ENCODE data around the gene NCSTN. TPM values are rescaled to one million over a fixed set of nuclear protein-coding genes. Genes with fewer than 3 reads are reported as not detected.

The NCSTN gene
- total RNA-seq, 1 experiment from 2014 or later: 89.5 TPM

DNA sequence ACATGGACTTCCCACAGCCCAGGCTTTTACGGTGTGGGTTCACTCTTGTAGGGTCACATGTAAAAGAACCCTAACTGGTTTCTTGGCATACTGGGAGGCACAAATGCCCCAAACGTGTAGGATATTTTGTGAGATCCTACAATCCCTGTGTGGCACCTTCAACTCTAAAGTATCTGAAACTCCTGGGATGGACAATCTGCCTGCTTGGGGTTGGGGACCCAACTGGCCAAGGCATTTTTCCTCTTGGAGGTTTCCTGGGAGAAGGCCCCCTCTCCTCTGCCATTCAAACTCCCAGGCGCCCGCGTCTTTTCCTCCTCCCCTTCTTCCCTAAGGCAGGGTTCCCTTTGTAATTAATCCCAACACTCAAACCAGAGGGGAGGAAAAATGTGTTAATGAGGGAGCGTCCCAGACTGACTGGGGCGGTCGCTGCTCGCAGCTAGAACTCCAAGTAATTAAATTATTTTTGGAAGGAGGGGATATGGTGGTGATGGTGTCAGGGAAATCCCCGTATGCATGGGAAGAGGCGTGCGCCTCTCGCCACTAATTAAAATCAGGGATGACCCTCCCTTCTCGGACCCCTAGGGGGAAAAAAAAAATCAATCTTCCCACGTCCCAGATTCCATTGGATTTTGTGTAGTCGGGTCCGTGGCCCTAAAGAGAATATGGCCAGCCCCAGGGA lies 56.5 kb downstream of the NCSTN start:
- no peaks in the 10 kb centered on the region for H3K36me3 ChIP-seq (ENCODE audit: control insufficient read depth, insufficient read depth, low read length)
- no peaks in the 10 kb centered on the region for H3K27me3 ChIP-seq (replicated peaks; ENCODE audit: control insufficient read depth, insufficient read depth, low read length)
- Mint-ChIP-seq H3K36me3 (ENCODE audit: insufficient read depth, unreplicated experiment) (no peaks in the 10 kb centered on the region), H3K27ac (ENCODE audit: unreplicated experiment) (no peak overlapping the region), H3K27me3 (ENCODE audit: insufficient read depth, unreplicated experiment) (peaks cover 6% of the 10 kb centered on the region), H3K4me1 (ENCODE audit: low read depth, unreplicated experiment) (no peaks in the 10 kb centered on the region), H3K9me3 (ENCODE audit: unreplicated experiment) (no peaks in the 10 kb centered on the region), H3K4me3 (ENCODE audit: unreplicated experiment) (peak overlapping the region; percentile 9)
- DNase-seq: no peak
- intact Hi-C loops (cut with micrococcal nuclease; ENCODE audit: unreplicated experiment): no loop called here
- peaks cover 5% of the 10 kb centered on the region; the same call in 1 of the 2 replicates for H3K4me1 ChIP-seq
- ChIA-PET CTCF (no interaction called here), POLR2A (no interaction called here)
- no peaks in the 10 kb centered on the region for H3K9me3 ChIP-seq
- no TSS peak for BruUV-seq (replicated peaks)
- TF ChIP-seq, protein P1, sequence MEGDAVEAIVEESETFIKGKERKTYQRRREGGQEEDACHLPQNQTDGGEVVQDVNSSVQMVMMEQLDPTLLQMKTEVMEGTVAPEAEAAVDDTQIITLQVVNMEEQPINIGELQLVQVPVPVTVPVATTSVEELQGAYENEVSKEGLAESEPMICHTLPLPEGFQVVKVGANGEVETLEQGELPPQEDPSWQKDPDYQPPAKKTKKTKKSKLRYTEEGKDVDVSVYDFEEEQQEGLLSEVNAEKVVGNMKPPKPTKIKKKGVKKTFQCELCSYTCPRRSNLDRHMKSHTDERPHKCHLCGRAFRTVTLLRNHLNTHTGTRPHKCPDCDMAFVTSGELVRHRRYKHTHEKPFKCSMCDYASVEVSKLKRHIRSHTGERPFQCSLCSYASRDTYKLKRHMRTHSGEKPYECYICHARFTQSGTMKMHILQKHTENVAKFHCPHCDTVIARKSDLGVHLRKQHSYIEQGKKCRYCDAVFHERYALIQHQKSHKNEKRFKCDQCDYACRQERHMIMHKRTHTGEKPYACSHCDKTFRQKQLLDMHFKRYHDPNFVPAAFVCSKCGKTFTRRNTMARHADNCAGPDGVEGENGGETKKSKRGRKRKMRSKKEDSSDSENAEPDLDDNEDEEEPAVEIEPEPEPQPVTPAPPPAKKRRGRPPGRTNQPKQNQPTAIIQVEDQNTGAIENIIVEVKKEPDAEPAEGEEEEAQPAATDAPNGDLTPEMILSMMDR (IDR thresholded peaks at IDR 0.05; ENCODE audit: insufficient read depth in 1 of 2, low read depth in 1 of 2, low read length in 1 of 2, severe bottlenecking in 1 of 2, unreplicated experiment in 1 of 2): no peak
- H3K4me3 ChIP-seq (ENCODE audit: low read depth, low read length): peak overlapping the region; percentile 67

DNA sequence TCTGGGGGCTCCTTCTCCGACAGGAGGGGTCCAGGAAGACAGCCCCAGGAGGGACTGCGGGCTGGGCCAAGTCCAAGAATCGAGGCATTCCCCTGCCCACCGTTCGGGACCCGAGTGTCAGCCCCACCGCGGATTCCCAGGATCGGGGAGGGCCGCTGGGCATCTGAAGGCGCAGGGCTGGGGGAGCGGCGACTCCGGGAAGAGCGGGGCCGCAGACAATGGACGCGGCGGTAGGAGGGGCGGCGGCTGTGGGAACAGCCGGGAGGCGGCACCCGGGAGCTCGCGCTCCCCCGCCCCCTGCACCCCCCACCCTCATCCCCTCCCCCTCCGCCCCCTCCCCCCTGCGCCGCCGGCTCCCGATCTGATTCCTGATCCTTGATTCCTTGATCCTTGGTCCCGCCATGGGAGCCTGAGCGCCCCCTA lies 57.1 kb downstream of the NCSTN start, which contains the start of gene VANGL2:
Gene VANGL2, plus strand, starts transcription at position 342 of the 423 bp plus-strand sequence. CDS start 15,274 bp downstream, outside the sequence.
- no TSS peak for BruUV-seq (replicated peaks)
- DNase-seq: peak; percentile 65 to 87
- CTCF ChIA-PET: no interaction called here
- H3K4me3 ChIP-seq (ENCODE audit: low read depth, low read length): peak within 1 kb of the TSS; percentile 67
- no peak within 1 kb of the TSS for H3K27ac Mint-ChIP-seq (ENCODE audit: unreplicated experiment)
- no peaks in the 10 kb centered on the region for H3K36me3 ChIP-seq (ENCODE audit: control insufficient read depth, insufficient read depth, low read length)
- no peaks in the 10 kb centered on the region for H3K9me3 Mint-ChIP-seq (ENCODE audit: unreplicated experiment)
- no peaks in the 10 kb centered on the region for H3K36me3 Mint-ChIP-seq (ENCODE audit: insufficient read depth, unreplicated experiment)
- H3K4me1 Mint-ChIP-seq (ENCODE audit: low read depth, unreplicated experiment): no peaks in the 10 kb centered on the region
- no peaks in the 10 kb centered on the region for H3K27me3 ChIP-seq (replicated peaks; ENCODE audit: control insufficient read depth, insufficient read depth, low read length)
- peak within 1 kb of the TSS; percentile 9 for H3K4me3 Mint-ChIP-seq (ENCODE audit: unreplicated experiment)
- H3K4me1 ChIP-seq: peaks cover 5% of the 10 kb centered on the region; the same call in 1 of the 2 replicates
- TF ChIP-seq, protein P1 (IDR thresholded peaks at IDR 0.05; ENCODE audit: insufficient read depth in 1 of 2, low read depth in 1 of 2, low read length in 1 of 2, severe bottlenecking in 1 of 2, unreplicated experiment in 1 of 2): no peak
- H3K27me3 Mint-ChIP-seq (ENCODE audit: insufficient read depth, unreplicated experiment): peaks cover 6% of the 10 kb centered on the region
- H3K9me3 ChIP-seq: no peaks in the 10 kb centered on the region
- intact Hi-C loops (cut with micrococcal nuclease; ENCODE audit: unreplicated experiment): no loop called here
- POLR2A ChIA-PET: no interaction called here

DNA sequence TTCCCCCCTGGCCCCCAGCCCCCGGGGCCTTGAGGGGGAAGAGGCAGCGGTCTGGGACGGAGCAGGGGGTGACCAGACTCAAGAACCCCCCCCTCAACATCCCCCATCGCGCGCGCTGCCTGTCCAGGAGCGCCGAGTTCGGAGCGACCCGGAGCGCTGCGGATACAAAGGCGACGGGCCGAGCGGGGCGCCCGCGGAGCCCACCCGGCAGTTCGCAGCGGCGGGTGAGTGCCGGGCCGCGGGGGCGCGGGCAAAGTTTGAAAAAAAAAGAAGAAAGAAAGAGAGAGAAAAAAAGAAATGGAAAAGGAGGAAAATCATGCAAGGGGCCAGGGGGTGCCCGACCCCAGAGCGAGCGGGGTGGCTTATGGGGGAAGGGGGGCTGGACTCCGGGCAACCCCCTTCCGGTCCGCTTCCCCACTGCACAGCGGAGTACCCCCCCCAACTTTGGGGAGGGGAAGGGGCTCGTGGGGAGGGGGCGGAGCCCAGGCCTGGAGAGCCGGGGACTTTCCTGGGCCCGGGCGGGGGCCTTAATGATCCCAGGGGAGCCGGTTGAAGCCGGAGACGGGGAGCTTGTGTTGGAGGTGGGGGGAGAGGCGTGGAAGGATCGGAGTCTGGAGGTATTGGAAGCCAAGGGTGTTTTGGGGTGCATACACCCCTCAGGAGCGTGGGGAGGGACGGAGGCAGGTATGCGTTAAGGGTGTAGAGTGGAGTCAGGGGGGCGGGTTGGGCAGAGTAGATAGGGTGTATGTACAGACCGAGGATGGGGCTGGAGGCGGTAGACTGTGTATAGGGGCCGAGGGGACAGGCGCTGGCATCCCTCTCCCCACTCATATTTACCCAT lies 57.7 kb downstream of the NCSTN start:
- Histone ChIP-seq H3K36me3 (ENCODE audit: control insufficient read depth, insufficient read depth, low read length) (no peaks in the 10 kb centered on the region), H3K27me3 (replicated peaks; ENCODE audit: control insufficient read depth, insufficient read depth, low read length) (no peaks in the 10 kb centered on the region), H3K9me3 (no peaks in the 10 kb centered on the region), H3K4me3 (ENCODE audit: low read depth, low read length) (peak overlapping the region; percentile 67), H3K4me1 (peaks cover 5% of the 10 kb centered on the region; the same call in 1 of the 2 replicates)
- peaks cover 6% of the 10 kb centered on the region for H3K27me3 Mint-ChIP-seq (ENCODE audit: insufficient read depth, unreplicated experiment)
- no peaks in the 10 kb centered on the region for H3K36me3 Mint-ChIP-seq (ENCODE audit: insufficient read depth, unreplicated experiment)
- peaks cover 5% of the 10 kb centered on the region for H3K4me1 Mint-ChIP-seq (ENCODE audit: low read depth, unreplicated experiment)
- no peak overlapping the region for H3K27ac Mint-ChIP-seq (ENCODE audit: unreplicated experiment)
- CTCF ChIA-PET: no interaction called here
- BruUV-seq (replicated peaks): no TSS peak
- intact Hi-C loops (cut with micrococcal nuclease; ENCODE audit: unreplicated experiment): no loop called here
- no peak for DNase-seq
- peak overlapping the region; percentile 9 for H3K4me3 Mint-ChIP-seq (ENCODE audit: unreplicated experiment)
- TF ChIP-seq, protein P1 (IDR thresholded peaks at IDR 0.05; ENCODE audit: insufficient read depth in 1 of 2, low read depth in 1 of 2, low read length in 1 of 2, severe bottlenecking in 1 of 2, unreplicated experiment in 1 of 2): no peak
- no peaks in the 10 kb centered on the region for H3K9me3 Mint-ChIP-seq (ENCODE audit: unreplicated experiment)
- POLR2A ChIA-PET: no interaction called here
